RPMI8226 (cell line): Measurements from ENCODE around the gene ZCCHC10.
"Not testable (repeated sequence)": the region's sequence is repeated elsewhere in the genome, so short reads cannot be mapped to it uniquely, and the experiment has no call there.

Experiments
- DNase-seq: peaks from one replicate; pipeline ENCODE4 v3.0.0-alpha.2; 2015

The ZCCHC10 gene

DNA sequence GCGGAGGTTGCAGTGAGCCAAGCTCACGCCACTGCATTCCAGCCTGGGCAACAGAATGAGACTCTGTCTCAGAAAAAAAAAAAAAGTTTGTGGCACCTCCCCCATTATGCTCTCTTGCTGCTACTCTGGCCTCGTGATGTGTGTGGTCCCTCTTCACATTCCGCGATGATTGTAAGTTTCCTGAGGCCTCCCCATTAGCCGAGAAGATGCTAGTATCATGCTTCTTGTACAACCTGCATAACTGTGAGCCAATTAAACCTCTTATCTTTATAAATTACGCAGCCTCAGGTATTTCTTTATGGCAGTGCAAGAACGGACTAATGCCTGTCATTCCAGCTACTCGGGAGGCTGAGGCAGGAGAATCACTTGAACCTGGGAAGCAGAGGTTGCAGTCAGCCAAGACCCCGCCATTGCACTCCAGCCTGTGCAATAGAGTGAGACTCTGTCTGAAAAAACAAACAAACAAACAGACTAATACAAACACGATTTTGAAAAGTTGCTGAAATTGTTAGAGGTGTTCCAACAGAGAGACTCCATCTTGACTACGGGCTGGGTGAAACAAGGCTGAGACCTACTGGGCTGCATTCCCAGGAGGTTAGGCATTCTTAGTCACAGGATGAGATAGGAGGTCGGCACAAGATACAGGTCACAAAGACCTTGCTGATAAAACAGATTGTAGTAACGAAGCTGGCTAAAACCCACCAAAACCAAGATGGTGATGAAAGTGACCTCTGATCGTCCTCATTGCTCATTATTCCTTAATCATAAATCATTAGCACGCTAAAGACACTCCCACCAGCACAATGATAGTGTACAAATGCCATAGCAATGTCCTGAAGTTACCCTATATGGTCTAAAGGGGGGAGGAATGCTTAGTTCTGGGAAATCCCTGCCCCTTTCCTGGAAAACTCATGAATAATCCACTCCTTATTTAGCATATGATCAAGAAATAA is 54.6 kb downstream of the ZCCHC10 start:
- DNase-seq, result no peak

DNA sequence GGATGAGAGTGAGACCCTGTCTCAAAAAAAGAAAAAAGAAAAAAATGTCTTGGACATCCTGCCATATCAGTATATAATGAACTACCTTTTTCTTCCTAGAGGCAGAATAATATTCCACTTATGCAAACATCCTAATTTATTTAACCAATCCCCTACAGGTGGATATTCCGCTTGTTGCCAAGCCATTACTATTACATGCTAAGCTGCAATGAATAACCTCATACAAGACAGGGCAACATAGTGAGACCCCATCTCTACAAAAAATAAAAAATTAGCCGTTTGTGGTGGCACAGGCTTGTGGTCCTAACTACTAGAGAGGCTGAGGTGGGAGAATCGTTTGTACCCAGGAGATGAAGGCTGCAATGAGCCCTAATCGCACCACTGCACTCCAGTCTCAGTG is 61.2 kb downstream of the ZCCHC10 start:
- DNase-seq, result no peak

DNA sequence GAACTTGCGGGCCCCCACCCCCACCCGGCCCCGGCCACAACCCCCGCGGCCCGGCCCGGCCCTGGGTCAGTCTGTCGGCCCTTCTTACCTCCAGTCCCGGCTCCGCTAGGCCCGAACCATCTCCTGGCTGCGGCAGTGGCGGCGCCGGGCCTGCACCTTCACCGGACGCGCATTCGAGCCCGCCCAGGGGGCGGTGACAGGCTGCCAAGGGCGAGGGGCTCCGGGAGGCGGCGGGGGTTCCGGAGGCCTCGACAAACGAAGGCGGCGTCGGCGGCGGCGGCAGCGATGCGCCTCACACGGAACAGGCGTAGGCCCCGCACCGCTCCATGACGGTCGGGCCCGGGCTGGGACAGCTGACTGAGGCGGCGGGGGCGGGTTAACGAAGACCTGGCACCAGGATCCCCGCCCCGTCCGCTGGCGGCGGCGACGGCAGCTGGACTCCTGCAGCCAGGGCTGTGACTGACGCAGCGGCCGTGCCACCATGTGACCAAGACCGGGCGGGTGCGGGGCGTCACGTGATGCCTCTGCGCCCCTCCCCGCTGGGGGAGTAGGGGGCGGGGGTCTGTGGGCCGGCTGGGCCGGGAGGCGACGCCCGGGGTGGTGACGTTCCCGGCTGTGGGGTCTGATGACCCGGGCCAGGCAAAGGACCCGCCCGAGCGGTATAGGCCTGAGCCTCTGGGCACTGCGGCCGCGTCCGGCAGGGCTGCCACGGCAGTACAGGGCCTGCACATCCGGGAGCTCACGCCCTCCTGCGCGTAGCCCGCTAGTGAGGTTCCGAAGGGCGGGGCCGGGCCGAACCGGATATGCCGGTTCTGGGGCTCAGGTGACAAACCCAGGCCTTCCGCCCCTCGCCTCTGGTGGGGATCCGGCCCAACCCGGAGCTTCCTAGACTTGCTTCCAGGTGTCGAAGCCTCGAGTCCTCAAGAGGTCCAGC is 62.9 kb downstream of the ZCCHC10 start, which contains the start of gene AFF4:
Gene AFF4, minus strand, starts transcription at position 464 of the 934 bp plus-strand sequence. CDS start 26,445 bp downstream, outside the sequence.
- DNase-seq, result peak; percentile 95

DNA sequence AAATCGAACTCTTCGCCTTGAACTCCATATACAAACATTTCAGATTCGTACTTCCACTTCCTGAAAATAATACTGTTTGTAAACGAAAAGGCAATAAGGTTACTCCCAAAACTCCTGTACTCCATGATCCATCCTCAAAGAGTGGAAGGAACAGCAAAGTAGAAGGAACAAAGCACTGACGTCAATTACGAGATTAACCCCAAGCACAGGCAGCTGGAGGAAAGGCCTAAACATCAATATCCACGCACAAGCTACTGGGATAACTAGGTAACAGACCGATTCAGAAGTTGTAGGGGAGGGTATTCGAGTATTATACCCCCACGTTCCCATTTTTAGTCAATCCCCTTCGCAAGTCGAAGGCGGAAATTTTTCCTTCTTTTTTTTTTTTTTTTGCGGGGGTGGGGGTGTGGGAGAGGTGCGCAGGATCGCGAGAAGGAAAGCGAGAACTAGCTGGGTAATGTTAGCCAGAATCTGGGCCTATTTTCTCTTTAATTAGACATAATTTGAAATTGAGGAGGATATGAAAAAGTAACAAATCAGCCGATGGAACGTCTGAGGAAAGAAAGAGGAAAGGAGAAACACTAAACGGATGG is 63.8 kb downstream of the ZCCHC10 start:
- DNase-seq, result peak; percentile 32

DNA sequence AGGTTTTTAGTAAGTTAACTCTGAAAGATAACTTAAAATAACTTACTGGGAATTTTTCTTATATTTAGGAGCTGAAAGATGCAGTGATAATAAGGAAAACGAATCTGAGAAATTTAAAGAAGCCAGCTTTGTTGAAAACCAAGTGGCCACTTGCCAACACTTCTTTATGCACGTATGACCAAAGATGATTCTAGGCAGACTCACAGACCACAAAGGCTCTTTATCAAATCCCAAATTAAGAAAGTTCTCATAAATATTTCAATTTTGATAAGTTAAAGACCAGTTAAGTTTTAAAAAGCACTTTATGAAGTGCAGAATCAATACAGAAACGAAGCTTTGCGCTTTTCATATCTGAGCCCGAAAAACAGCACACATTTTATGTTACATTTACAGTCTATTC is 64.5 kb downstream of the ZCCHC10 start:
- peak; percentile 14 for DNase-seq

DNA sequence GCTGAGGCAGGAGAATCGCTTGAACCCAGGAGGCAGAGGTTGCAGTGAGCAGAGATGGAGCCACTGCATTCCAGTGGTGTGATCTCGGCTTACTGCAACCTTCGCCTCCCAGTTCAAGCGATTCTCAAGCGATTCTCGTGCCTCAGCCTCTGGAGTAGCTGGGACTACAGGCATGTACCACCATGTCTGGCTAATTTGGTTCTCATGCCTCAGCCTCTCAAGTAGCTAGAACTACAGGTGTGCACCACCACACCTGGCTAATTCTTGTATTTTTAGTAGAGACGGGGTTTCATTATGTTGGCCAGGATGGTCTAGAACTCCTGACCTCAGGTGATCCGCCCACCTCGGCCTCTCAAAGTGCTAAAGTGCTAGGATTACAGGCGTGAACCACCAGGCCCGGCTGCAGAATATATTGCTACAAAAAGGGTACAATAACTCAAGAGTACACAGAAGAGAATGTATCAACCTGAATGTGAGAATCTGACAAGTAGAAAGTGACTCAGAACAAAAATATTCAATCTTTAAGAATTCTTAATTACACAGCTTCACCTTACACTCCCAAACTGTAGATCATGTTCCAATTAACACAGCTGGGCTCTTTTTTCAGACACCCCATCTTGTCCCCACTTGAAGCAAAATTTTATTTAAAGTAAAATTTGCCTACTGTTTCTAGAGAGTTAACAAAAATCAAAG is 65.1 kb downstream of the ZCCHC10 start:
- not testable (repeated sequence) for DNase-seq

DNA sequence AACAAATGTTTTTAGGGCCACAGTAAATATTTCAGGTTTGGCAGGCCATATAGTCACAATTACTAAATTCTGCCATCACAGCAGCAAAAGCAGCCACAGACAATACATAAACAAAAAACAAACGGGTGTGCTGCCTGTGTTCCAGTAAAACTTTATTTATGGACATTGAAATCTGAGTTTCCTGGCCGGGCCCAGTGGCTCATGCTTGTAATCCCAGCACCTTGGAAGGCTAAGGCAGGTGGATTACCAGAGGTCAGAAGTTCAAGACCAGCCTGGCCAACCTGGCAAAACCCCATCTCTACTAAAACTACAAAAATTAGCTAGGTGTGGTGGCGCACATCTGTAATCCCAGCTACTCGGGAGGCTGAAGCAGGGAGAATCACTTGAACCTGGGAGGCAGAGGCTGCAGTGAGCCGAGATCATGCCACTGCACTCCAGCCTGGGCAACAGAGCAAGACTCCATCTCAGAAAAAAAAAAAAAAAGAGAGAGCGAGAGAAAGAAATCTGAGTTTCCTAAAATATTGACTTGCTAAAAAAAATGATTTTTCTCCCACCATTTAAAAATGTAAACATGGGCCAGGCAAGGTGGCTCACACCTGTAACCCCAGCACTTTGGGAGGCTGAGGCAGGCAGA is 70.1 kb downstream of the ZCCHC10 start:
- not testable (repeated sequence) for DNase-seq

DNA sequence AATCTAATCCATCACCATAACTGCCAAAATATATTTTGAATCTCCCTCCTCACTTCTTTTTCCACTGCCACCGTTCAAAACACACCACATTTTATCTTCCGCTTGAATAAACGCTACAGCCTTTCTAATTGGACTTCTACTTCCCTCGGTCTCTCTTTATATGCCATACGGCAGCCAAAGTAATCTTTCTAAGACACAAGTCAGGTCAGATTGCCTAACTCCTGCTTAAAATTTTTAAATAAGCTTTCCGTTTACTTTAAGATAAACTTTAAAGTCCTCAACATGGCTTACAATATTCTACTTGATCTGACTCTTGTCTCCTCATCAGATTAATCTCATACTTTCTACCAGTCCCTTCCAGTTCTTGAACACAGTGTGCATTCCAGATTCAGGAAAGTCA is 72.6 kb downstream of the ZCCHC10 start:
- DNase-seq, result no peak

DNA sequence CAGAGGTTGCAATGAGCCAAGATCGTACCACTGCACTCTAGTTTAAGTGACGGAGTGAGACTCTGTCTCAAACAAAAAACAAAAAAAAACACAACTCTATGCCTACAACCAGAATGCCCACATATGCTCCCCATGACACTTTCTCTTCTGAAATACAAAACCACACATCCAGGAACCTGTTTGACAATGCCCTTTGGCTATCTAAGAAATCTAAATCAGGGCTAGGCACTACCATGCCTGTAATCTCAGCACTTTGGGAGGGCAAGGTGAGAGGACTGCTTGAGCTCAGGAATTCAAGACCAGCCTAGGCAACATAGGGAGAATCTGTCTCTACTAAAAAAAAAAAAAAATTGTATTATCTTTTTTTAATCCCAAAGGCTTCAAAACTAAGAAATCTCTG is 73.5 kb downstream of the ZCCHC10 start:
- DNase-seq, result no peak

DNA sequence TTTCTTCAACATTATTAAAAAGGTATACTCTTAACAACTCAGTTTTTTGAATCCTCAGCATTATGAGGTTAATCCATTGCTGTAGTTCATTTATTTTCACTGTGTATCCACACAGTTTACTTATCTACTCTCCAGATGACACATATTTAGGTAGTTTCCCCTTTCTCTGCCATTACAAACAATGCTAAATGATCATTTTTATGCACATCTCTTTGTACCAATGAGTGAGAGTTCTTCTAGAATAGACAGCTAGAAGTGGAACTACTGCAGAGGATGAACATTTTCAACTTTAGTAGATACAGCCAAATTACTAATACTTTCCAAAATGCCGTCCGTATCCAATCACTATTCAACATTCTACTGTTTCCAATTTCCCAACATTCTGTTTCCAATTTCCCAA is 74.5 kb downstream of the ZCCHC10 start:
- no peak for DNase-seq

DNA sequence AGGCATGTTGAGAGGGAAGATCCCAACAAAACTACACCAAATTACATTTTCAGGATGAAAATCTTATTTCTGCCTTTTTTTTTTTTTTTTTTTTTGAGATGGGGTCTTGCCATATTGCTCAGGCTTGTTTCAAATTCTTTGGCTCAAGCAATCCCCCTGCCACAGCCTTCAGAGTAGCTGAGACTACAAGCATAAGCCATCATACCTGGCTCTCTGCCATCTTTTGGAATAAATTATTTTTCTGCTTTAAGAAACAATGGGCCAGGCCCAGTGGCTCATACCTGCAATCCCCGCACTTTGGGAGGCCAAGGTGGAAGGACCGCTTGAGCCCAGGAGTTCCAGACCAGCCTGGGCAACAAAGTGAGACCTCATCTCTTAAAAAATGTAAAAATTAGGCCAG is 77.2 kb downstream of the ZCCHC10 start:
- no peak for DNase-seq

DNA sequence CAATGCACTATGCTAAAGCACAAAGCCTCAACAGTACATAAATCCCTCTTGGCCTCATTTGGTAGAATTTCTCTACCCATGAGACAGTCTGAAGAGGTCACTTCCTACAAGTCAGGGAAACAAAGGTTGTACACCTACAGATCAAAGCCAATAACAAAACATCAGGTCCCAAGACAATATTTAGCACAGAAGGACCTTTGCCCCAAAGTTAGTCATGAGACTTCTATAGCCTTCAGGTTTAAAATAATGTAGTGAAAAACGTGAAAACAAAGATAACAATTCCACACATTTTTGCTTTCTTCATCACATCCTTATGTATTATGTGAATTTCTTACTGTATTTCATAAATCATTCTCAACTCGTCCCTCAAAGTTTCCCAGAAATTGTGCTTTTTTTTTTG is 78.7 kb downstream of the ZCCHC10 start:
- no peak for DNase-seq
